ENCODE results near the gene ATXN1. TPM values are rescaled to one million over a fixed set of nuclear protein-coding genes. Genes with fewer than 3 reads are reported as not detected.

The ATXN1 gene
- total RNA-seq, 1 donor from 2014 or later = 15.5 TPM

DNA sequence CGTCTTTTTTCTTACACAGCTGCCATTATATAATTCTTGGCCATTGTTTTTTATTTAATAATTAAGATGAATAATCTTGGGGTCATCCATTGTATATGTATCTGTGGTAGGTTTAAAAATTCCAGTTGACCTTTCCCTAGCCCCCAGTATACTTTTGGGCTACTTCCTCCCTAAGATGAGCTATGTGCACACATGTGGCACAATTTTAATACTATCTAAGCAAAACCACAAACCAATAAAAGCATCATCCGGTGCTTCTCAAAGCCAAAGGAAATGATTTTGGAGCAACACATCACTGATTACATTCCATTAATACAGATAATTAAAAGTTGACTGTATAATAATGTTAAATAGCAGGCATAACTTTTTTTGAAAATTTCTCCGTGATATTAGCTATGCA is 161.2 kb downstream of the ATXN1 start:
- peaks cover 36% of the 10 kb centered on the region for H3K4me1 Mint-ChIP-seq (ENCODE audit: low read depth, unreplicated experiment)
- DNase-seq = no peak
- no peak overlapping the region for H3K27ac Mint-ChIP-seq (ENCODE audit: unreplicated experiment)
- peaks cover 8% of the 10 kb centered on the region for H3K36me3 Mint-ChIP-seq (ENCODE audit: unreplicated experiment)
- H3K9me3 Mint-ChIP-seq (ENCODE audit: unreplicated experiment) = no peaks in the 10 kb centered on the region
- TF ChIP-seq, protein P1, sequence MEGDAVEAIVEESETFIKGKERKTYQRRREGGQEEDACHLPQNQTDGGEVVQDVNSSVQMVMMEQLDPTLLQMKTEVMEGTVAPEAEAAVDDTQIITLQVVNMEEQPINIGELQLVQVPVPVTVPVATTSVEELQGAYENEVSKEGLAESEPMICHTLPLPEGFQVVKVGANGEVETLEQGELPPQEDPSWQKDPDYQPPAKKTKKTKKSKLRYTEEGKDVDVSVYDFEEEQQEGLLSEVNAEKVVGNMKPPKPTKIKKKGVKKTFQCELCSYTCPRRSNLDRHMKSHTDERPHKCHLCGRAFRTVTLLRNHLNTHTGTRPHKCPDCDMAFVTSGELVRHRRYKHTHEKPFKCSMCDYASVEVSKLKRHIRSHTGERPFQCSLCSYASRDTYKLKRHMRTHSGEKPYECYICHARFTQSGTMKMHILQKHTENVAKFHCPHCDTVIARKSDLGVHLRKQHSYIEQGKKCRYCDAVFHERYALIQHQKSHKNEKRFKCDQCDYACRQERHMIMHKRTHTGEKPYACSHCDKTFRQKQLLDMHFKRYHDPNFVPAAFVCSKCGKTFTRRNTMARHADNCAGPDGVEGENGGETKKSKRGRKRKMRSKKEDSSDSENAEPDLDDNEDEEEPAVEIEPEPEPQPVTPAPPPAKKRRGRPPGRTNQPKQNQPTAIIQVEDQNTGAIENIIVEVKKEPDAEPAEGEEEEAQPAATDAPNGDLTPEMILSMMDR (IDR thresholded peaks at IDR 0.05; ENCODE audit: partially characterized antibody, unreplicated experiment) = no peak
- H3K4me3 Mint-ChIP-seq (ENCODE audit: unreplicated experiment) = no peak overlapping the region
- peaks cover 2% of the 10 kb centered on the region for H3K27me3 Mint-ChIP-seq (ENCODE audit: unreplicated experiment)

DNA sequence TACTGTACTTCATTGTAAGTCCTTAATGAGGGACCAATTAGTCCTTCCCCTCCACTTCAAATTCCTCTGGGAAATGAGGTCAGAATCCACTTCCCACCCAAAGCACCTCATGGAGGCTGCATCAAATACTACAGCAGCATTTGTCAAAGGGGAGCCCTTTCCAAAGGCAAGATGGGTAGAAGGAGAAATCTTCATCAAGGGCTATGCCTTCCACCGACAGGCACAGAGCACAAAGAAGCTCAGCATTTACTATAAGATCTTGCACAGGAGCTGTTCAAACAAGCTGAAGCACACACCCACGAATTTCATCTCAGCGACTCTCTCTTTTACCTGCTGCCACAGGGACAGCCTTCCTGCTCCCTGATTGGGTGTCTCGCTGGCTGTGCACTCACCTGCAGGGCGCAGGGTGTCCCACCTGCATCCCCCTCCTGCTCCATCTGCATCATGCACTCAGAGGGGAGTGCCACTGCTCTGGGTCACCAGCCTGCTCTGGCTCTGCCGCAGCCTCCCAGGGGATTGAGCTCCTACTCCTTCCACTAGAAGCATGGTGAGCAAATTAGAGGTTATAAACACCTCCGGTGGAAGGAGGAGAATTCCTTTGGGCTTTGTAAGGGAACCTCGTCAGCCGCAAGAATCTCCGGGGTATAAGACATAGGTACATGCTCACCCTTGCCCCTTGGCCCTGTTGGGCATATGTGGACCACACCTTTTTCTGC is 164.5 kb downstream of the ATXN1 start:
- Mint-ChIP-seq H3K9me3 (ENCODE audit: unreplicated experiment) (peaks cover 9% of the 10 kb centered on the region), H3K4me1 (ENCODE audit: low read depth, unreplicated experiment) (peaks cover 47% of the 10 kb centered on the region), H3K27ac (ENCODE audit: unreplicated experiment) (peak overlapping the region; percentile 86), H3K36me3 (ENCODE audit: unreplicated experiment) (no peaks in the 10 kb centered on the region), H3K27me3 (ENCODE audit: unreplicated experiment) (peaks cover 2% of the 10 kb centered on the region), H3K4me3 (ENCODE audit: unreplicated experiment) (peak overlapping the region; percentile 56)
- TF ChIP-seq, protein P1 (IDR thresholded peaks at IDR 0.05; ENCODE audit: partially characterized antibody, unreplicated experiment) = no peak
- peak; percentile 28 for DNase-seq

DNA sequence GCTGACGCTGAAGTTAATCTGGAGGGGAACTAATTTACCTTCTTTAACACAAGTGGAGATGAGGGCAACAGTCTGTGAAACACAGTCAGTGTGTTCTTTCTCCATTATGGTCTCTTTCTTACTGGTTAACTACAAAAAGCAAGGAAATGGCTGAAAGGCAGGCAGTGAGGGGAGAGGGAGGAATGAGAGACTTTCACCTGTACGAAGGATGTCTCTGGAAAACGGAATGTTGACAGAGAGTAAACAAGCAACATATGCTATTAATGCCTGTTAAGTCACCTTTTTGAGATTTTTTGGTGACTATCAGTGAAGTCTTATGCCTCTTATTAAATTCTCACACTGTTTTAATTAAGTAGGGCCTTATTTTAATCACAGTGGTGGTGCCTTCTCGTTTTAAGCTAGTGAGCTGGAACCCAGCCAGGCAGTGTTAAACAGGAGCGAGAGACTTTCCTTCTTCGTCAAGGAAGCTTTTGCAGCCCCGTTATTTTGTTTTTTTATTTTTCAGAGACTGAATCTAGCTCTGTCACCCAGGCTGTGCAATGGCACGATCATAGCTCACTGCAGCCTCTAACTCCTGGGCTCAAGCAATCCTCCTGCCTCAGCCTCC is 165.6 kb downstream of the ATXN1 start:
- TF ChIP-seq, protein P1 (IDR thresholded peaks at IDR 0.05; ENCODE audit: partially characterized antibody, unreplicated experiment) = no peak
- no peak for DNase-seq
- Mint-ChIP-seq H3K4me1 (ENCODE audit: low read depth, unreplicated experiment) (peaks cover 48% of the 10 kb centered on the region), H3K4me3 (ENCODE audit: unreplicated experiment) (no peak overlapping the region), H3K27me3 (ENCODE audit: unreplicated experiment) (peaks cover 2% of the 10 kb centered on the region), H3K9me3 (ENCODE audit: unreplicated experiment) (peaks cover 9% of the 10 kb centered on the region), H3K27ac (ENCODE audit: unreplicated experiment) (no peak overlapping the region), H3K36me3 (ENCODE audit: unreplicated experiment) (no peaks in the 10 kb centered on the region)

DNA sequence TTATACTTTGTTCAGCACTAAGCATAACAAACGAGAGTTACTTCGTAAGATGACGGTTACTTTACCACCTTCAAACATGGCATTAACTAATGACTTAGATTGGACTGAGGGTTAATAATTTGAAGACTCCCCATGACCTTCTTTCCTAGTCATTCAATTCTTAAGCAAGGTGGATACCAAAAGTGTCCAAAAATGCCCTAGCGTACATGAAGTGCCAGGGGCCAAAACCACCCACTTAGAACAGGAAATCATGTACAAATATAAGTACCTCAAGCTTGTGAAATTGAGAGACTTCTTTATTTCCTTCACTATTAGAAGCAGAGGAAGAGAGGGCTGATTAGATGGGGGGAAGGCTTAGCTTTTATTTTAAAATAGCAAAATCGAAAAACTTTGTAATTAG is 166.4 kb downstream of the ATXN1 start:
- TF ChIP-seq, protein P1 (IDR thresholded peaks at IDR 0.05; ENCODE audit: partially characterized antibody, unreplicated experiment) = no peak
- Mint-ChIP-seq H3K27me3 (ENCODE audit: unreplicated experiment) (peaks cover 2% of the 10 kb centered on the region), H3K9me3 (ENCODE audit: unreplicated experiment) (peaks cover 9% of the 10 kb centered on the region), H3K27ac (ENCODE audit: unreplicated experiment) (no peak overlapping the region), H3K4me3 (ENCODE audit: unreplicated experiment) (no peak overlapping the region), H3K4me1 (ENCODE audit: low read depth, unreplicated experiment) (peaks cover 43% of the 10 kb centered on the region), H3K36me3 (ENCODE audit: unreplicated experiment) (no peaks in the 10 kb centered on the region)
- no peak for DNase-seq
